ENCODE results near the gene IRGQ.

Gene IRGQ

GRCh38 chr19:43595999-43596841 lies at the start of gene IRGQ, which contains the start of gene ZNF576:
Gene IRGQ, minus strand, starts transcription at chr19:43596134. Its CDS starts 796 bp downstream, at chr19:43595338.
Gene ZNF576, plus strand, starts transcription at chr19:43596595. Its CDS starts 514 bp downstream, at chr19:43597109.
- H3K27me3 ChIP-seq (ENCODE audit: control insufficient read depth in 1 of 2, insufficient read depth in 2 of 2, low read length in 2 of 2), result no peaks in the 10 kb centered on the region
- H3K27ac ChIP-seq (ENCODE audit: low read depth, low read length), result peak within 1 kb of the TSS; percentile 98
- H3K4me3 ChIP-seq (ENCODE audit: low read depth in 1 of 2, low read length in 2 of 2), result peak within 1 kb of the TSS; percentile 77 to 88
- peaks cover 33% of the 10 kb centered on the region for H3K4me1 ChIP-seq (ENCODE audit: insufficient read depth, low read length)
- peak within 1 kb of the TSS; percentile 88 for H3K9ac ChIP-seq (ENCODE audit: low read length)
- H3K36me3 ChIP-seq (ENCODE audit: insufficient read depth, low read length), result peaks cover 31% of the 10 kb centered on the region
- H3K9me3 ChIP-seq (ENCODE audit: low read length), result no peaks in the 10 kb centered on the region

GRCh38 chr19:43644181-43644580 lies 48.2 kb upstream of the IRGQ start:
- Histone ChIP-seq H3K36me3 (ENCODE audit: insufficient read depth, low read length) (peaks cover 4% of the 10 kb centered on the region), H3K27ac (ENCODE audit: low read depth, low read length) (no peak overlapping the region), H3K9ac (ENCODE audit: low read length) (no peak overlapping the region), H3K4me1 (ENCODE audit: insufficient read depth, low read length) (peaks cover 5% of the 10 kb centered on the region), H3K4me3 (ENCODE audit: low read depth in 1 of 2, low read length in 2 of 2) (no peak overlapping the region), H3K27me3 (ENCODE audit: control insufficient read depth in 1 of 2, insufficient read depth in 2 of 2, low read length in 2 of 2) (peaks cover 0 to 5% of the 10 kb centered on the region in 2 donors), H3K9me3 (ENCODE audit: low read length) (no peaks in the 10 kb centered on the region)

- peaks cover 9% of the 10 kb centered on the region for H3K4me1 ChIP-seq (ENCODE audit: insufficient read depth, low read length)
- no peaks in the 10 kb centered on the region for H3K36me3 ChIP-seq (ENCODE audit: insufficient read depth, low read length)
- H3K9ac ChIP-seq (ENCODE audit: low read length), result no peak overlapping the region
- H3K27ac ChIP-seq (ENCODE audit: low read depth, low read length), result no peak overlapping the region
- H3K4me3 ChIP-seq (ENCODE audit: low read depth in 1 of 2, low read length in 2 of 2), result no peak overlapping the region
- H3K27me3 ChIP-seq (ENCODE audit: control insufficient read depth in 1 of 2, insufficient read depth in 2 of 2, low read length in 2 of 2), result peaks cover 0 to 5% of the 10 kb centered on the region in 2 donors
- no peaks in the 10 kb centered on the region for H3K9me3 ChIP-seq (ENCODE audit: low read length)
These were observed 47.4 kb upstream of the IRGQ start for GRCh38 chr19:43643326-43643725.

- no peak overlapping the region for H3K9ac ChIP-seq (ENCODE audit: low read length)
- no peaks in the 10 kb centered on the region for H3K9me3 ChIP-seq (ENCODE audit: low read length)
- peaks cover 9% of the 10 kb centered on the region for H3K4me1 ChIP-seq (ENCODE audit: insufficient read depth, low read length)
- no peak overlapping the region for H3K27ac ChIP-seq (ENCODE audit: low read depth, low read length)
- H3K27me3 ChIP-seq (ENCODE audit: control insufficient read depth in 1 of 2, insufficient read depth in 2 of 2, low read length in 2 of 2), result peaks cover 0 to 5% of the 10 kb centered on the region in 2 donors
- no peak overlapping the region for H3K4me3 ChIP-seq (ENCODE audit: low read depth in 1 of 2, low read length in 2 of 2)
- no peaks in the 10 kb centered on the region for H3K36me3 ChIP-seq (ENCODE audit: insufficient read depth, low read length)
These were observed 46.6 kb upstream of the IRGQ start for GRCh38 chr19:43642531-43642930.

GRCh38 chr19:43641333-43641732 lies 45.4 kb upstream of the IRGQ start:
- no peak overlapping the region for H3K9ac ChIP-seq (ENCODE audit: low read length)
- no peaks in the 10 kb centered on the region for H3K36me3 ChIP-seq (ENCODE audit: insufficient read depth, low read length)
- H3K27me3 ChIP-seq (ENCODE audit: control insufficient read depth in 1 of 2, insufficient read depth in 2 of 2, low read length in 2 of 2), result peaks cover 0 to 5% of the 10 kb centered on the region in 2 donors
- H3K4me1 ChIP-seq (ENCODE audit: insufficient read depth, low read length), result peaks cover 9% of the 10 kb centered on the region
- H3K4me3 ChIP-seq (ENCODE audit: low read depth in 1 of 2, low read length in 2 of 2), result no peak overlapping the region
- no peaks in the 10 kb centered on the region for H3K9me3 ChIP-seq (ENCODE audit: low read length)
- no peak overlapping the region for H3K27ac ChIP-seq (ENCODE audit: low read depth, low read length)

GRCh38 chr19:43640424-43640757 lies 44.5 kb upstream of the IRGQ start:
- no peaks in the 10 kb centered on the region for H3K9me3 ChIP-seq (ENCODE audit: low read length)
- H3K36me3 ChIP-seq (ENCODE audit: insufficient read depth, low read length), result no peaks in the 10 kb centered on the region
- H3K27me3 ChIP-seq (ENCODE audit: control insufficient read depth in 1 of 2, insufficient read depth in 2 of 2, low read length in 2 of 2), result peaks cover 0 to 5% of the 10 kb centered on the region in 2 donors
- H3K27ac ChIP-seq (ENCODE audit: low read depth, low read length), result no peak overlapping the region
- H3K9ac ChIP-seq (ENCODE audit: low read length), result peak overlapping the region; percentile 19
- H3K4me1 ChIP-seq (ENCODE audit: insufficient read depth, low read length), result peaks cover 9% of the 10 kb centered on the region
- peak overlapping the region; percentile 58 to 64 for H3K4me3 ChIP-seq (ENCODE audit: low read depth in 1 of 2, low read length in 2 of 2)

GRCh38 chr19:43639519-43640423 lies 43.8 kb upstream of the IRGQ start, which contains the start of gene CADM4:
Gene CADM4, minus strand, starts transcription at chr19:43639850. Its CDS starts 60 bp downstream, at chr19:43639790.
- peak within 1 kb of the TSS; percentile 19 for H3K9ac ChIP-seq (ENCODE audit: low read length)
- H3K9me3 ChIP-seq (ENCODE audit: low read length), result no peaks in the 10 kb centered on the region
- H3K4me1 ChIP-seq (ENCODE audit: insufficient read depth, low read length), result peaks cover 9% of the 10 kb centered on the region
- H3K27ac ChIP-seq (ENCODE audit: low read depth, low read length), result no peak within 1 kb of the TSS
- H3K36me3 ChIP-seq (ENCODE audit: insufficient read depth, low read length), result no peaks in the 10 kb centered on the region
- peaks cover 0 to 5% of the 10 kb centered on the region in 2 donors for H3K27me3 ChIP-seq (ENCODE audit: control insufficient read depth in 1 of 2, insufficient read depth in 2 of 2, low read length in 2 of 2)
- peak within 1 kb of the TSS; percentile 58 to 64 for H3K4me3 ChIP-seq (ENCODE audit: low read depth in 1 of 2, low read length in 2 of 2)

GRCh38 chr19:43638995-43639518 lies 43.1 kb upstream of the IRGQ start:
- Histone ChIP-seq H3K9ac (ENCODE audit: low read length) (no peak overlapping the region), H3K27me3 (ENCODE audit: control insufficient read depth in 1 of 2, insufficient read depth in 2 of 2, low read length in 2 of 2) (peaks cover 0 to 5% of the 10 kb centered on the region in 2 donors), H3K4me1 (ENCODE audit: insufficient read depth, low read length) (peaks cover 9% of the 10 kb centered on the region), H3K9me3 (ENCODE audit: low read length) (no peaks in the 10 kb centered on the region), H3K36me3 (ENCODE audit: insufficient read depth, low read length) (no peaks in the 10 kb centered on the region), H3K27ac (ENCODE audit: low read depth, low read length) (no peak overlapping the region), H3K4me3 (ENCODE audit: low read depth in 1 of 2, low read length in 2 of 2) (peak overlapping the region in 1 of 2 donors; percentile 47)

- H3K27ac ChIP-seq (ENCODE audit: low read depth, low read length), result no peak overlapping the region
These were observed 42.5 kb upstream of the IRGQ start for GRCh38 chr19:43638214-43638994.

GRCh38 chr19:43636121-43636683 lies 40.3 kb upstream of the IRGQ start:
- peaks cover 0 to 5% of the 10 kb centered on the region in 2 donors for H3K27me3 ChIP-seq (ENCODE audit: control insufficient read depth in 1 of 2, insufficient read depth in 2 of 2, low read length in 2 of 2)
- H3K4me1 ChIP-seq (ENCODE audit: insufficient read depth, low read length), result peaks cover 9% of the 10 kb centered on the region
- no peaks in the 10 kb centered on the region for H3K36me3 ChIP-seq (ENCODE audit: insufficient read depth, low read length)
- no peak overlapping the region for H3K4me3 ChIP-seq (ENCODE audit: low read depth in 1 of 2, low read length in 2 of 2)
- no peaks in the 10 kb centered on the region for H3K9me3 ChIP-seq (ENCODE audit: low read length)
- H3K9ac ChIP-seq (ENCODE audit: low read length), result no peak overlapping the region
- H3K27ac ChIP-seq (ENCODE audit: low read depth, low read length), result peak overlapping the region; percentile 1

More at GRCh38 chr19:43638214-43638994, 42.5 kb upstream of the IRGQ start:
- Histone ChIP-seq H3K27me3 (ENCODE audit: control insufficient read depth in 1 of 2, insufficient read depth in 2 of 2, low read length in 2 of 2) (peaks cover 0 to 5% of the 10 kb centered on the region in 2 donors), H3K4me3 (ENCODE audit: low read depth in 1 of 2, low read length in 2 of 2) (peak overlapping the region in 1 of 2 donors; percentile 47), H3K36me3 (ENCODE audit: insufficient read depth, low read length) (no peaks in the 10 kb centered on the region), H3K4me1 (ENCODE audit: insufficient read depth, low read length) (peaks cover 9% of the 10 kb centered on the region), H3K9ac (ENCODE audit: low read length) (no peak overlapping the region), H3K9me3 (ENCODE audit: low read length) (no peaks in the 10 kb centered on the region)
